ENCODE data around the gene NALCN. TPM values are rescaled to one million over a fixed set of nuclear protein-coding genes. Genes with fewer than 3 reads are reported as not detected.

The NALCN gene
- total and polyA plus RNA-seq, 2 of the 8 experiments (the other 6 are each of a cell fraction or from before 2014, with no cell fraction given), result 0.26 to 0.54 TPM

DNA sequence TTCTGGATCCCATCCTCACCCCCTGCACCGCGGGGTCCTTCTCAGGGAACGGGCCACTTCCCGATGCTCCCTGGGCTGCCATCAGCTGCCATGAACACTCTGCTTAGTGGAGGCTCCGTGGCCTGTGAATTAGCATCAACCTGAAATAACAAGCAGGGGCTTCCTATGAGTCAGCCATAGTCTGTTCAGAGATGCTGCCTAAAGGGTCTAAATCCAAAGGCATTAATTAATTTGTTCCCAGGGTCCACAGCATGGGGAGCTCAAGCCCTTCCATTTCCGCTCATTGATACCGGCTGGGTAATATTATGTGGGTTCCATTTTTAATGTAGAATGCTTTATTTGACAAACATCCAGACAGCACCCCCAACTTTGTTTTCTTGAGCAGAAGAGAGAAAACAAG is 399.8 kb downstream of the NALCN start:
- 0 out of 7 replicates have a peak, but pooled peaks cover 0 to 2% (median 0%) of the 10 kb centered on the region in 4 experiments for H3K4me1 ChIP-seq (replicated peaks in 1 of 4; ENCODE audit: control insufficient read depth in 3 of 4, insufficient read depth in 4 of 4, low read length in 3 of 4)
- no peak overlapping the region for H3K27ac ChIP-seq (ENCODE audit: low read depth, low read length)
- H2BK12ac ChIP-seq (ENCODE audit: low read depth, low read length), result no peak overlapping the region
- CTCF ChIA-PET (ENCODE audit: partially characterized antibody), result interaction anchor here (1.3 to 1.4 kb wide), 2 partner anchors 10 kb away, joined by 3 to 4 read pairs; no protein-coding TSS in a partner anchor
- H4K20me1 ChIP-seq (replicated peaks in 1 of 2; ENCODE audit: control insufficient read depth in 1 of 2, insufficient read depth in 2 of 2, low read length in 2 of 2), result no peaks in the 10 kb centered on the region
- no peak overlapping the region for H3K56ac ChIP-seq (replicated peaks; ENCODE audit: insufficient read length, low read depth, low read length)
- H3K36me3 ChIP-seq (ENCODE audit: control insufficient read depth in 2 of 4, insufficient read depth in 4 of 4, low read length in 3 of 4), result no peaks in the 10 kb centered on the region
- POLR2A ChIA-PET (ENCODE audit: partially characterized antibody), result interaction anchor here (1.0 kb wide), 1 partner anchor 34 kb away, joined by 3 read pairs; no protein-coding TSS in a partner anchor
- H4K8ac ChIP-seq (ENCODE audit: extremely low read depth, insufficient read depth, low read length), result no peak overlapping the region
- no peak overlapping the region for H3K4me3 ChIP-seq (ENCODE audit: extremely low read depth in 1 of 4, insufficient read depth in 2 of 4, low read depth in 3 of 4, low read length in 4 of 4)
- H4K91ac ChIP-seq (replicated peaks; ENCODE audit: insufficient read length, low read length), result no peak overlapping the region
- no peak overlapping the region for H2BK5ac ChIP-seq (ENCODE audit: low read depth, low read length)
- no peak overlapping the region for H3K18ac ChIP-seq (ENCODE audit: extremely low read depth, low read length)
- H3K79me1 ChIP-seq (ENCODE audit: low read depth, low read length), result no peaks in the 10 kb centered on the region
- no peak overlapping the region for H4K5ac ChIP-seq (ENCODE audit: insufficient read length, low read depth, low read length)
- H3K14ac ChIP-seq (ENCODE audit: insufficient read length), result no peak overlapping the region
- WGBS, 2 experiments (ENCODE audit: extremely low coverage in 1 of 2, insufficient coverage in 1 of 2, insufficient read length in 1 of 2, insufficient replicate concordance in 2 of 2, low coverage in 1 of 2, low lambda C conversion rate in 2 of 2, missing lambda C conversion rate in 1 of 2), result 94% methylated on average over 7 of the region's 7 CpGs; no CpG with 5 or more reads in 1 of the 2 experiments
- H3K4me2 ChIP-seq (ENCODE audit: insufficient read depth in 1 of 2, low read depth in 2 of 2, low read length in 2 of 2), result no peak overlapping the region
- H3K27me3 ChIP-seq (replicated peaks in 1 of 4; ENCODE audit: control insufficient read depth in 3 of 4, extremely low read depth in 1 of 4, insufficient read depth in 3 of 4, low read length in 3 of 4), result no peaks in the 10 kb centered on the region
- no peak for DNase-seq (ENCODE audit: low read depth in 1 of 2, low spot score in 2 of 2)
- no peak for FAIRE-seq
- H2BK15ac ChIP-seq (ENCODE audit: low read length), result no peak overlapping the region
- TF ChIP-seq HDAC6 (IDR thresholded peaks at IDR 0.05; ENCODE audit: low read depth, low read length), result no peak
- TF ChIP-seq ZNF274 (IDR thresholded peaks at IDR 0.05; ENCODE audit: borderline replicate concordance, extremely low read depth, low read length), result no peak
- no peak for TF ChIP-seq SAP30 (IDR thresholded peaks at IDR 0.05; ENCODE audit: insufficient read depth, insufficient replicate concordance, low read length)
- TF ChIP-seq GABPA (IDR thresholded peaks at IDR 0.05; ENCODE audit: borderline replicate concordance, insufficient read depth, low read length), result no peak
- no peak for TF ChIP-seq BACH1 (IDR thresholded peaks at IDR 0.05; ENCODE audit: low read length)
- TF ChIP-seq EP300 (IDR thresholded peaks at IDR 0.05; ENCODE audit: borderline replicate concordance in 1 of 2, low read depth in 2 of 2, low read length in 2 of 2), result no peak
- TF ChIP-seq FOSL1 (IDR thresholded peaks at IDR 0.05; ENCODE audit: insufficient read depth, low read depth, low read length), result no peak
- no peak overlapping the region for H3K23ac ChIP-seq (ENCODE audit: insufficient read length)
- no peak overlapping the region for H3K9ac ChIP-seq (replicated peaks in 1 of 4; ENCODE audit: extremely low read depth in 1 of 4, low read depth in 3 of 4, low read length in 3 of 4)
- no peak overlapping the region for H2AK5ac ChIP-seq (ENCODE audit: low read depth, low read length)
- no peak overlapping the region for H2BK120ac ChIP-seq (replicated peaks; ENCODE audit: low read depth, low read length)
- no peaks in the 10 kb centered on the region for H3K9me3 ChIP-seq (ENCODE audit: insufficient read depth in 2 of 2, low read depth in 1 of 2, low read length in 1 of 2)
- H2AFZ ChIP-seq (ENCODE audit: low read length), result no peak overlapping the region
- H3K79me2 ChIP-seq (ENCODE audit: control insufficient read depth in 1 of 2, insufficient read depth in 2 of 2, low read length in 2 of 2), result no peaks in the 10 kb centered on the region
- H3K23me2 ChIP-seq (ENCODE audit: low read depth, low read length), result no peaks in the 10 kb centered on the region; the same call in 1 of the 2 replicates
- no peak overlapping the region for H3K4ac ChIP-seq (replicated peaks; ENCODE audit: insufficient read length, low read depth, low read length)
- H2BK20ac ChIP-seq (ENCODE audit: low read length), result no peak overlapping the region

Data from H1 (cell line).